HG02943 (cell line): ENCODE results near the gene WDR18.
"Not testable (repeated sequence)": the region's sequence is repeated elsewhere in the genome, so short reads cannot be mapped to it uniquely, and the experiment has no call there.

Source experiments
- ATAC-seq: cut with Tn5 transposase; IDR thresholded peaks from one replicate; pipeline ENCODE4 v1.9.1; 2021; ENCODE audit warnings: mild to moderate bottlenecking, low read depth, moderate library complexity; ENCODE audit not compliant: unreplicated experiment

The WDR18 gene

GRCh38 chr19:948842-949496 is 35.2 kb upstream of the WDR18 start:
- ATAC-seq: no peak

GRCh38 chr19:950352-951066 is 33.6 kb upstream of the WDR18 start:
- ATAC-seq: no peak

GRCh38 chr19:952049-952679 is 32.0 kb upstream of the WDR18 start:
- ATAC-seq: no peak

DNA sequence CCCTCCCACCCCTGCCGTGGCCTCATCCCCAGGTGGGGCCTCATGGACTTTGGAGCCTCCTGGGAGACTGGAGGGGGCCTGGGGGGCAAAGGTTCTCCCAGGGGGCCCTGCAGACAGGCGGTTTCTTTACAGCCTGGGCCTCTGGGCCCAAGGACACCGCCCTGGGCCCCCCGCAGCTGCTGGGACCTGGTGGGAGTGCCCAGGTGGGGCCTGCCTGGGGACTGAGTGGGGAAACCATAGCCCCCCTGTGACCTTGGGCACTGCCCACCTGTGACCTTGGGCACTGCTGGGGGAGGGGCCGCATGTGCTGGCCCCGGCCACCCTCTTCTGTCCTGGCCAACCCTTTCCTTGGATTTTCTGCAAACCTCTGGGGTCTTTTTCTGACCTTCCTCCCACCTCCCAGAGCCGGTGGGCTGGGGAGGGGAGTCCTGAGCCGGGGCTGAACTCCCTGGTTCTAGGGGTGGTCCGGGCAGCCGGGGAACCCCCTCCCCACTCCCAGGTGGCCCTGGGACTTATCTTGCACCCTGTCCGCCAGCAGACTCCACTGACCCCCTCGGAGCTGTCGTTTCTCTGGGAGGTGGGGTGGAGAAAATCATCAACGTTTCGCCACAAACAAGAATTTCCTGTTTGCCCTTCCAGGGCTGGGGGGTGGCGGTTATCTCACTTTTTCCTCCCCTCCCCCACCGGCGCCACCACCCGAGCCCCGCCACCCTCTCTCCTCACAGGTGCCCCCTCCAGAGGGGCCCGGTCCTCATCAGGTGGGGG is 31.3 kb upstream of the WDR18 start:
- ATAC-seq: no peak

GRCh38 chr19:953445-954271 is 30.5 kb upstream of the WDR18 start:
- ATAC-seq: no peak

GRCh38 chr19:954272-954671 is 29.9 kb upstream of the WDR18 start:
- no peak for ATAC-seq

GRCh38 chr19:954672-955494 is 29.3 kb upstream of the WDR18 start:
- ATAC-seq: no peak

DNA sequence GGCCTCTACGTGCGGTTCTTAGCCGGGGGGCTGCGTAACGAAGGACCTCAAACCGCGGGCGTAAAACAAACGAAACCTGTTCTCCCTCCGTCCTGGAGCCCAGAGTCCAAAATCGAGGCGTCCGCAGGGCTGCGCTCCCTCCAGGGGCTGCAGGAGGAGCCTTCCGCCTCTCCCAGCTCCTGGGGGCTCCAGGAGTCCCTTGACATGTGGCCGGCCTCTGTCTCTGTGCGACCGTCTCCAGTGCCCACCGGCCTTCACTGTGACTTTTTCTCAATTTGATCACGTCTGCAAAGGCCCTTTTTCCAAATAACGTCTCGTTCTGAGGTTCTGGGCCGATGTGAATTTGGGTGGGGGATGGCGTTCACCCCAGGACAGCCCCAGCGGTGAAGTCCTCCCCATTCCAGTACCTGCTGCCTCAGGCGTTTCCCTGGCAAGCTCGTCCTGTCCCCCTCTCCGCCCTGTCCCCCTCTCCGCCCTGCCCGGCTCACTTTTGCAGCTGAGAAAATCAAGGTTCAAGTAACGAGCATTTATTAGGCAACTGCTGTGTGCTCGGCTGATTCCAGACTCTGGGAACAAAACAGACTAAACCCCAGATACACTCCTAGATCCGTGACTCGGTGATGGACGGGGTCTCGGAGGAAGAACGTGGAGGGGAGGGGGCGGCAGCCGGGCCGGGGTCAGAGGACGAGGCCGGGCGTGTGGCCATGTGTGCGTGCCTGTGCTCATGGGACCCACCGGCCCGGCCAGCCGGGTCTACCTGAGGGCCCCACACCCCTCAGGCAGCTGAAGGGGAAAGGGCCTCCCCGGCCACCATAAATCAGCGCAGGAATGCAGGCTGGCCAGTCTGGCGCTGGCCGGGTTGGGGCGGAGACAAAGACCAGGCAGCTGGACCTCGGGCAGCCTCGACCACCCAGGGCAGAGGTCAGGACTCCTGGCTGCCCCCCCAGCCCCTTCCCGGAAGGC is 28.1 kb upstream of the WDR18 start:
- no peak for ATAC-seq

GRCh38 chr19:956766-957440 is 27.2 kb upstream of the WDR18 start:
- ATAC-seq: no peak

DNA sequence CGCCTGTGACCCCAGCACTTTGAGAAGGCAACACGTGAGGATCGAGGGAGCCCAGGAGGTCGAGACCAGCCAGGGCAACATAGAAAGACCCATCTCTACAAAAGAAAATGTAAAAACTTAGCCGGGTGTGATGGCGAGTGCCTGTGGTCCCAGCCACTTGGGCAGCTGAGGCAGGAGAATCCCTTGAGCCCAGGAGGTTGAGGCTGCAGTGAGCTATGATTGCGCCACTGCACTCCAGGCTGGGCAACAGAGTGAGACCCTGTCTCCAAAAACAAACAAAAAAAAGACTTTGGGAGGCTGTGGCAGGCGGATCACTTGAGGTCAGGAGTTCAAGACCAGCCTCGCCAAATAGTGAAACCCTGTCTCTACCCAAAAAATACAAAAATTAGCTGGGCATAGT is 26.6 kb upstream of the WDR18 start:
- not testable (repeated sequence) for ATAC-seq

- ATAC-seq: no peak
Observed at GRCh38 chr19:958967-959855, 24.9 kb upstream of the WDR18 start.

DNA sequence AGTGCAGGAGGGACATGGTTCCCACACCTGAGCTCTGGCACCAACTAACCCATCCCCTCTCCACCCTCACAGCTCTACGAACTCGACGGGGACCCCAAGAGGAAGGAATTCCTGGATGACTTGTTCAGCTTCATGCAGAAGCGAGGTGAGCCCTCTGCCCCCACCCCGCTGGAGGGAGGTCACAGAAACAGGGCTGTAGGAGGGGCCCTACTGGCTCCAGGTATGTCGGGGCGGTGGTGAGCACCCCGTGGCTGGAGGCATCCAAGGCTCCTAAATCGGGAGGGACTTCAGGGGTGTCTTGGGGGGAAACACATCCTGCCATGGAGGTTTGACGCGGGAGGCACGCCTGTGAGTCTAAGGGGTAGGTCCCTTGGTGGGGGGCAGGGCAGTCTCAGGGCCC is 24.1 kb upstream of the WDR18 start:
- no peak for ATAC-seq

GRCh38 chr19:960601-960938 is 23.6 kb upstream of the WDR18 start:
- ATAC-seq: no peak

DNA sequence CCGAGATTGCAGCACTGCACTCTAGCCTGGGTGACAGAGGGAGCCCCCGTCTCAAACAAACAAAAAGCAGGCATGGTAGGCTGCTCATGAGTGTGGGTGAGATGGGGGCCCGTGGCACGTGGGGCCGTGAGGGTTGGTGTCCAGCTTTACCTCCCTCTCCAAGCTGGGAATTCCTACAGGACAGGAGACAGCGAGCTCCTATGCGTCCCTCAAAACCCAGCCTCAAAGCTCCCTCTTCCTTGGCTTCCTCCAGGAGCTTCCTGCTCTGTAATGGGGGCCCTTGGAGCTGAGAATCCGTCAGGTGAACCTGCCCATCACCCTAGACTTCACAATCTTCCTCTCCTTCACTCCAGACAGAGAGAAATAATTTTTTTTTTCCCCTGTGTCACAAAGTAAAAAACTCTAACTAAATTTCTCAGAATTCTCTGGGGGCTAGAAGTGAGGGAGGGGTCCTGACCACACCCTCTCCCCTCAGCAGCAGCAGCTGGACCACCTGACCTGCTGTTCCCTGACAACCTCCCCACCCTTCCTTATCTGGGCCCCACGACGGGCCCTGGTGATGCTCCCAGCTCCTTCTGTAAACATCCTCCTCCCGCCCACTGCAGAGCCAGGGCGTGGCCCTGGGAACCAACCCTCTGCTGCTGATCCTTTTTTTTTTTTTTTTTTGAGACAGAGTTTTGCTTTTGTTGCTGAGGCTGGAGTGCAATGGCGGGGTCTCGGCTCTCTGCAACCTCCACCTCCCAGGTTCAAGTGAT is 22.1 kb upstream of the WDR18 start:
- no peak for ATAC-seq

GRCh38 chr19:962683-963400 is 21.3 kb upstream of the WDR18 start:
- no peak for ATAC-seq
